SJSA1 (cell line): ENCODE data around the gene DTL. TPM values are rescaled to one million over a fixed set of nuclear protein-coding genes. Genes with fewer than 3 reads are reported as not detected.
"Not testable (repeated sequence)": the region's sequence is repeated elsewhere in the genome, so short reads cannot be mapped to it uniquely, and the experiment has no call there.

Source experiments
- DNase-seq, 2 experiments: peaks; one replicate each; pipeline ENCODE4 v3.0.0-alpha.2; 2015 to 2020; ENCODE audit warnings: low spot score in 2 of 2, low read depth in 1 of 2
- H3K27ac ChIP-seq: fragments of 250-450 bp; sonication (Bioruptor Pico); 2 replicates; pipeline ENCODE4 v1.5.1; 2020; ENCODE audit warnings: mild to moderate bottlenecking, moderate library complexity
- H3K27me3 ChIP-seq: fragments of 250-450 bp; sonication (Bioruptor Pico); replicated peaks from 2 replicates; pipeline ENCODE4 v1.5.1; 2020; ENCODE audit warnings: mild to moderate bottlenecking, moderate library complexity
- H3K36me3 ChIP-seq: fragments of 250-450 bp; sonication (Bioruptor Pico); 2 replicates; pipeline ENCODE4 v1.5.1; 2020; ENCODE audit warnings: mild to moderate bottlenecking
- H3K4me1 ChIP-seq: fragments of 250-450 bp; sonication (Bioruptor Pico); replicated peaks from 2 replicates; pipeline ENCODE4 v1.6.1; 2021; ENCODE audit warnings: mild to moderate bottlenecking
- H3K4me3 ChIP-seq: fragments of 250-450 bp; sonication (Bioruptor Pico); 2 replicates; pipeline ENCODE4 v1.5.1; 2020; ENCODE audit warnings: mild to moderate bottlenecking
- H3K9me3 ChIP-seq: fragments of 250-450 bp; sonication (Bioruptor Pico); replicated peaks from 2 replicates; pipeline ENCODE4 v1.5.1; 2020; ENCODE audit warnings: mild to moderate bottlenecking
- total RNA-seq: library from RNA; depleted of rRNA; stranded (reverse); fragments of >200 nt; shearing (Covaris generic); gene quantifications from 2 replicates; pipeline ENCODE4 v1.2.3, GENCODE V29; 2014

The DTL gene
- total RNA-seq, 1 experiment from 2014 or later = 59.4 TPM

GRCh38 chr1:212020975-212021374 is 14.6 kb upstream of the DTL start:
- no peaks in the 10 kb centered on the region for H3K27me3 ChIP-seq
- peaks cover 41% of the 10 kb centered on the region for H3K36me3 ChIP-seq
- no peaks in the 10 kb centered on the region for H3K9me3 ChIP-seq
- H3K4me1 ChIP-seq = no peaks in the 10 kb centered on the region
- H3K4me3 ChIP-seq = no peak overlapping the region
- DNase-seq = no peak
- H3K27ac ChIP-seq = no peak overlapping the region

GRCh38 chr1:212021563-212021962 is 14.0 kb upstream of the DTL start:
- H3K4me3 ChIP-seq = no peak overlapping the region
- H3K9me3 ChIP-seq = no peaks in the 10 kb centered on the region
- no peaks in the 10 kb centered on the region for H3K4me1 ChIP-seq
- peaks cover 37% of the 10 kb centered on the region for H3K36me3 ChIP-seq
- no peak overlapping the region for H3K27ac ChIP-seq
- DNase-seq = no peak
- no peaks in the 10 kb centered on the region for H3K27me3 ChIP-seq

- DNase-seq, H3K4me1 ChIP-seq, H3K4me3 ChIP-seq, H3K9me3 ChIP-seq, H3K27me3 ChIP-seq, H3K27ac ChIP-seq: not testable (repeated sequence)
- peaks cover 30% of the 10 kb centered on the region for H3K36me3 ChIP-seq
These were observed 12.6 kb upstream of the DTL start for GRCh38 chr1:212022908-212023307.

GRCh38 chr1:212024469-212025149 is 10.9 kb upstream of the DTL start:
- H3K4me3 ChIP-seq = no peak overlapping the region
- DNase-seq = no peak
- H3K27ac ChIP-seq = no peak overlapping the region
- H3K36me3 ChIP-seq = peaks cover 23% of the 10 kb centered on the region
- H3K27me3 ChIP-seq = no peaks in the 10 kb centered on the region
- no peaks in the 10 kb centered on the region for H3K4me1 ChIP-seq
- no peaks in the 10 kb centered on the region for H3K9me3 ChIP-seq

- not testable (repeated sequence) for H3K27me3 ChIP-seq, H3K27ac ChIP-seq, H3K4me1 ChIP-seq, DNase-seq, H3K9me3 ChIP-seq, H3K4me3 ChIP-seq
- peaks cover 18% of the 10 kb centered on the region for H3K36me3 ChIP-seq
These were observed 7.8 kb upstream of the DTL start for GRCh38 chr1:212027727-212028126.

- Histone ChIP-seq H3K27me3 (no peaks in the 10 kb centered on the region), H3K9me3 (no peaks in the 10 kb centered on the region), H3K4me3 (no peak overlapping the region), H3K27ac (peak overlapping the region; percentile 7; the same call in 1 of the 2 replicates), H3K4me1 (peaks cover 10% of the 10 kb centered on the region; the same call in 1 of the 2 replicates), H3K36me3 (peaks cover 2% of the 10 kb centered on the region; the same call in 1 of the 2 replicates)
- peak in 1 of 2 experiments; percentile 33 for DNase-seq
These were observed 4.5 kb upstream of the DTL start for GRCh38 chr1:212030936-212031528.

- no peak for DNase-seq
- Histone ChIP-seq H3K9me3 (no peaks in the 10 kb centered on the region), H3K27ac (no peak overlapping the region), H3K4me1 (peaks cover 22% of the 10 kb centered on the region), H3K36me3 (peaks cover 21% of the 10 kb centered on the region), H3K27me3 (no peaks in the 10 kb centered on the region), H3K4me3 (peak overlapping the region; percentile 59)
These were observed 929 bp upstream of the DTL start for GRCh38 chr1:212034516-212035122.

GRCh38 chr1:212035835-212036605 is 472 bp downstream of the DTL start:
- H3K27me3 ChIP-seq = no peaks in the 10 kb centered on the region
- peaks cover 32% of the 10 kb centered on the region for H3K36me3 ChIP-seq
- H3K4me1 ChIP-seq = peaks cover 29% of the 10 kb centered on the region
- H3K4me3 ChIP-seq = peak overlapping the region; percentile 59
- H3K27ac ChIP-seq = peak overlapping the region; percentile 90
- H3K9me3 ChIP-seq = no peaks in the 10 kb centered on the region
- no peak for DNase-seq

- Histone ChIP-seq H3K4me3 (no peak overlapping the region), H3K4me1 (peaks cover 24% of the 10 kb centered on the region), H3K9me3 (no peaks in the 10 kb centered on the region), H3K36me3 (peaks cover 33% of the 10 kb centered on the region), H3K27me3 (no peaks in the 10 kb centered on the region), H3K27ac (no peak overlapping the region)
- no peak for DNase-seq
These were observed 2.4 kb downstream of the DTL start for GRCh38 chr1:212037900-212038299.

- H3K4me1 ChIP-seq = peaks cover 24% of the 10 kb centered on the region
These were observed 4.1 kb downstream of the DTL start for GRCh38 chr1:212039622-212040021.

GRCh38 chr1:212040629-212041412 is 5.3 kb downstream of the DTL start:
- Histone ChIP-seq H3K4me1 (peaks cover 24% of the 10 kb centered on the region), H3K4me3 (no peak overlapping the region), H3K27ac (peak overlapping the region; percentile 20; the same call in 1 of the 2 replicates), H3K27me3 (no peaks in the 10 kb centered on the region), H3K36me3 (peaks cover 59% of the 10 kb centered on the region), H3K9me3 (no peaks in the 10 kb centered on the region)
- peak in 1 of 2 experiments; percentile 19 for DNase-seq

More at GRCh38 chr1:212039622-212040021, 4.1 kb downstream of the DTL start:
- Histone ChIP-seq H3K9me3 (no peaks in the 10 kb centered on the region), H3K27ac (no peak overlapping the region), H3K36me3 (peaks cover 47% of the 10 kb centered on the region), H3K27me3 (no peaks in the 10 kb centered on the region), H3K4me3 (no peak overlapping the region)
- no peak for DNase-seq

- Histone ChIP-seq H3K4me3 (no peak overlapping the region), H3K36me3 (peaks cover 70% of the 10 kb centered on the region), H3K27me3 (no peaks in the 10 kb centered on the region), H3K27ac (no peak overlapping the region), H3K4me1 (peaks cover 24% of the 10 kb centered on the region), H3K9me3 (no peaks in the 10 kb centered on the region)
- DNase-seq = no peak
These were observed 6.9 kb downstream of the DTL start for GRCh38 chr1:212042436-212042835.

- Histone ChIP-seq H3K27me3 (no peaks in the 10 kb centered on the region), H3K27ac (no peak overlapping the region), H3K9me3 (no peaks in the 10 kb centered on the region), H3K36me3 (peaks cover 79% of the 10 kb centered on the region), H3K4me3 (no peak overlapping the region), H3K4me1 (peaks cover 10% of the 10 kb centered on the region)
- no peak for DNase-seq
These were observed 9.3 kb downstream of the DTL start for GRCh38 chr1:212044851-212045250.
